HepG2 (cell line): ENCODE measurements around the gene FBXW2. TPM values are rescaled to one million over a fixed set of nuclear protein-coding genes. Genes with fewer than 3 reads are reported as not detected.

Experiments used
- BRCA1 ChIP-seq: sonication (generic); formaldehyde crosslinking; IDR thresholded peaks from 2 replicates; pipeline ENCODE4 v1.4.0; 2020; ENCODE audit warnings: missing genetic modification reagents
- CENPT ChIP-seq: sonication (generic); formaldehyde crosslinking; IDR thresholded peaks from 2 replicates; pipeline ENCODE4 v1.8.0; 2022; ENCODE audit warnings: low read depth, mild to moderate bottlenecking, moderate library complexity, missing genetic modification reagents
- GABPA ChIP-seq, 2 experiments: IDR thresholded peaks; 2 replicates each; pipeline ENCODE4 v1.6.1; 2011 to 2016; ENCODE audit warnings: low read depth in 2 of 2, low read length in 1 of 2, missing biosample characterization in 1 of 2, missing genetic modification characterization in 1 of 2
- HNF4G ChIP-seq, 2 experiments: sonication (generic) in 1 of 2; formaldehyde crosslinking in 1 of 2; IDR thresholded peaks; 2 replicates each; pipeline versions ENCODE4 v1.4.0 to v1.6.1; 2011 to 2020; ENCODE audit warnings: borderline replicate concordance in 2 of 2, low read depth in 2 of 2, mild to moderate bottlenecking in 2 of 2, low read length in 1 of 2, missing genetic modification reagents in 1 of 2, moderate library complexity in 1 of 2
- HNRNPK ChIP-seq: fragments of 200-400 bp; formaldehyde crosslinking; IDR thresholded peaks from 2 replicates; pipeline ENCODE4 v1.6.1; 2018; ENCODE audit warnings: low read length, low read depth, moderate library complexity, mild to moderate bottlenecking; ENCODE audit not compliant: poor library complexity, severe bottlenecking
- HOXA9 ChIP-seq: sonication (generic); formaldehyde crosslinking; IDR thresholded peaks from 2 replicates; pipeline ENCODE4 v1.8.1; 2022; ENCODE audit warnings: missing genetic modification reagents, mild to moderate bottlenecking, moderate library complexity, borderline replicate concordance
- IRX3 ChIP-seq: sonication (generic); formaldehyde crosslinking; IDR thresholded peaks from 2 replicates; pipeline ENCODE4 v1.8.1; 2023; ENCODE audit warnings: mild to moderate bottlenecking, low read depth, missing genetic modification reagents, borderline replicate concordance
- JARID2 ChIP-seq: sonication (generic); formaldehyde crosslinking; IDR thresholded peaks from 2 replicates; pipeline ENCODE4 v1.8.1; 2023; ENCODE audit warnings: missing genetic modification reagents, inconsistent platforms; ENCODE audit not compliant: insufficient replicate concordance
- KAT8 ChIP-seq: IDR thresholded peaks from 2 replicates; pipeline ENCODE4 v1.6.1; 2016; ENCODE audit warnings: missing genetic modification reagents, missing compliant biosample characterization
- KDM1A ChIP-seq: IDR thresholded peaks from 2 replicates; pipeline ENCODE4 v1.6.1; 2016; ENCODE audit warnings: missing compliant biosample characterization
- KLF6 ChIP-seq: IDR thresholded peaks from 2 replicates; pipeline ENCODE4 v1.8.0; 2016; ENCODE audit warnings: missing biosample characterization, missing genetic modification reagents
- PCBP1 ChIP-seq: fragments of 200-400 bp; formaldehyde crosslinking; IDR thresholded peaks from 2 replicates; pipeline ENCODE4 v1.6.1; 2017; ENCODE audit warnings: mild to moderate bottlenecking, low read depth, low read length, borderline replicate concordance
- RBFOX2 ChIP-seq: fragments of 200-400 bp; formaldehyde crosslinking; IDR thresholded peaks from 2 replicates; pipeline ENCODE4 v1.6.1; 2017; ENCODE audit warnings: low read depth, mild to moderate bottlenecking, low read length
- SAP130 ChIP-seq: IDR thresholded peaks from 2 replicates; pipeline ENCODE4 v1.6.1; 2016; ENCODE audit warnings: low read depth
- TMF1 ChIP-seq: sonication (generic); formaldehyde crosslinking; IDR thresholded peaks from 2 replicates; pipeline ENCODE4 v1.8.1; 2022; ENCODE audit warnings: low read depth, missing genetic modification reagents
- ZNF282 ChIP-seq: fragments of 450-650 bp; IDR thresholded peaks from 2 replicates; pipeline ENCODE4 v1.6.1; 2018; ENCODE audit not compliant: partially characterized antibody
- ZNF501 ChIP-seq: sonication (generic); formaldehyde crosslinking; IDR thresholded peaks from 2 replicates; pipeline ENCODE4 v1.5.1; 2020; ENCODE audit warnings: mild to moderate bottlenecking, moderate library complexity, missing genetic modification reagents
- ZNF616 ChIP-seq: sonication (generic); formaldehyde crosslinking; IDR thresholded peaks from 2 replicates; pipeline ENCODE4 v1.5.0; 2020; ENCODE audit warnings: low read depth, mild to moderate bottlenecking, missing genetic modification reagents
- ZNF792 ChIP-seq: IDR thresholded peaks from 2 replicates; pipeline ENCODE4 v1.6.1; 2016
- ZZZ3 ChIP-seq: sonication (generic); formaldehyde crosslinking; IDR thresholded peaks from 2 replicates; pipeline ENCODE4 v1.4.0; 2020; ENCODE audit warnings: missing genetic modification reagents, mild to moderate bottlenecking, borderline replicate concordance
- polyA plus RNA-seq, 8 experiments: library from polyadenylated mRNA; depleted of rRNA in 3 of 8; stranded (reverse) in 7 of 8; unstranded in 1 of 8; fragments of >200 nt; fragmentation: Illumina TruSeq in 4 of 8; extraction: Trizol in 4 of 8; gene quantifications; 2 replicates each; pipeline versions ENCODE4 v1.2.1 to v1.2.3, GENCODE V29; 2011 to 2016; ENCODE audit warnings: low read depth in 4 of 8, missing spikeins in 1 of 8, mixed read lengths in 1 of 8; ENCODE audit not compliant: insufficient read depth in 1 of 8
- total RNA-seq, 5 experiments: library from RNA; depleted of rRNA; stranded (reverse); fragments of >200 nt; fragmentation: Illumina TruSeq; extraction: Trizol; gene quantifications; 2 replicates each; pipeline ENCODE4 v1.2.3, GENCODE V29; 2016; ENCODE audit warnings: low read depth in 1 of 5
- TF ChIP-seq, protein P1 (sequence below): sonication (generic); formaldehyde crosslinking; IDR thresholded peaks from 2 replicates; pipeline ENCODE4 v1.8.0; 2022; ENCODE audit warnings: missing genetic modification reagents, mild to moderate bottlenecking, inconsistent platforms, borderline replicate concordance
- TF ChIP-seq, protein P2 (sequence below): sonication (generic); formaldehyde crosslinking; IDR thresholded peaks from 2 replicates; pipeline ENCODE4 v1.5.1; 2020; ENCODE audit warnings: mild to moderate bottlenecking, missing genetic modification reagents, borderline replicate concordance
- TF ChIP-seq, protein P3 (sequence below): sonication (generic); formaldehyde crosslinking; IDR thresholded peaks from 2 replicates; pipeline ENCODE4 v1.8.0; 2022; ENCODE audit warnings: mild to moderate bottlenecking, missing genetic modification reagents, borderline replicate concordance
- TF ChIP-seq, protein P4 (sequence below): sonication (generic); formaldehyde crosslinking; IDR thresholded peaks from 2 replicates; pipeline ENCODE4 v1.5.0; 2020; ENCODE audit warnings: mild to moderate bottlenecking, missing genetic modification reagents

The FBXW2 gene
- total and polyA plus RNA-seq, 2 of the 13 experiments (the other 11 are each of a cell fraction or from before 2014, with no cell fraction given), result 35.4 to 43.1 TPM

GRCh38 chr9:120778758-120779157, 14.5 kb downstream of the FBXW2 start (continued):
- TF ChIP-seq, protein P1, sequence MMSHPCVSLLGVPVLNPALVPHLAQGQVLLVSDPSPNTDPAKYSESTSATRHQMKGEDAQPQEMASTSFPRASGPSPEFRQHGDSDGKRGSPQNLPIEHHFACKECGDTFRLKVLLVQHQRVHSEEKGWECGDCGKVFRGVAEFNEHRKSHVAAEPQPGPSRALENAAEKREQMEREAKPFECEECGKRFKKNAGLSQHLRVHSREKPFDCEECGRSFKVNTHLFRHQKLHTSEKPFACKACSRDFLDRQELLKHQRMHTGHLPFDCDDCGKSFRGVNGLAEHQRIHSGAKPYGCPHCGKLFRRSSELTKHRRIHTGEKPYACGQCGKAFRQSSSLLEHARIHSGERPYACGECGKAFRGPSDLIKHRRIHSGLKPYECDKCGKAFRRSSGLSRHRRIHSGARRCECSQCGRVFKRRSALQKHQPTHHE, result no peak
- no peak for TF ChIP-seq KLF6 (CRISPR knock-in tag)
- TF ChIP-seq, protein P2, sequence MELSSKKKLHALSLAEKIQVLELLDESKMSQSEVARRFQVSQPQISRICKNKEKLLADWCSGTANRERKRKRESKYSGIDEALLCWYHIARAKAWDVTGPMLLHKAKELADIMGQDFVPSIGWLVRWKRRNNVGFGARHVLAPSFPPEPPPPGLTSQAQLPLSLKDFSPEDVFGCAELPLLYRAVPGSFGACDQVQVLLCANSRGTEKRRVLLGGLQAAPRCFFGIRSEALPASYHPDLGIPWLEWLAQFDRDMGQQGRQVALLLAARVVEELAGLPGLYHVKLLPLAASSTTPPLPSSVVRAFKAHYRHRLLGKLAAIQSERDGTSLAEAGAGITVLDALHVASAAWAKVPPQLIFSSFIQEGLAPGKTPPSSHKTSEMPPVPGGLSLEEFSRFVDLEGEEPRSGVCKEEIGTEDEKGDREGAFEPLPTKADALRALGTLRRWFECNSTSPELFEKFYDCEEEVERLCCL (CRISPR knock-in tag), result no peak
- no peak for TF ChIP-seq ZNF282
- peak; percentile 70; the same call in 1 of the 2 replicates for TF ChIP-seq KAT8
- no peak for TF ChIP-seq GABPA (IDR thresholded peaks at IDR 0.05; ENCODE audit: low read depth, low read length)
- peak; percentile 15; the same call in 1 of the 2 replicates for TF ChIP-seq GABPA (CRISPR knock-in tag; IDR thresholded peaks at IDR 0.05; ENCODE audit: low read depth)
- TF ChIP-seq ZNF792, result 0 out of 2 replicates have a peak, but pooled peaks have one; percentile 28
- no peak for TF ChIP-seq CENPT (CRISPR knock-in tag)
- TF ChIP-seq, protein P3, sequence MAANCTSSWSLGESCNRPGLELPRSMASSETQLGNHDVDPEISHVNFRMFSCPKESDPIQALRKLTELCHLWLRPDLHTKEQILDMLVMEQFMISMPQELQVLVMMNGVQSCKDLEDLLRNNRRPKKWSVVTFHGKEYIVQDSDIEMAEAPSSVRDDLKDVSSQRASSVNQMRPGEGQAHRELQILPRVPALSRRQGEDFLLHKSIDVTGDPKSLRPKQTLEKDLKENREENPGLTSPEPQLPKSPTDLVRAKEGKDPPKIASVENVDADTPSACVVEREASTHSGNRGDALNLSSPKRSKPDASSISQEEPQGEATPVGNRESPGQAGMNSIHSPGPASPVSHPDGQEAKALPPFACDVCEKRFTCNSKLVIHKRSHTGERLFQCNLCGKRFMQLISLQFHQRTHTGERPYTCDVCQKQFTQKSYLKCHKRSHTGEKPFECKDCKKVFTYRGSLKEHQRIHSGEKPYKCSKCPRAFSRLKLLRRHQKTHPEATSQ (CRISPR knock-in tag), result no peak
- no peak for TF ChIP-seq ZNF501
- TF ChIP-seq TMF1, result no peak
- no peak for TF ChIP-seq HOXA9 (CRISPR knock-in tag)
- TF ChIP-seq RBFOX2, result no peak
- peak; percentile 84 for TF ChIP-seq SAP130 (CRISPR knock-in tag)
- TF ChIP-seq, protein P4, sequence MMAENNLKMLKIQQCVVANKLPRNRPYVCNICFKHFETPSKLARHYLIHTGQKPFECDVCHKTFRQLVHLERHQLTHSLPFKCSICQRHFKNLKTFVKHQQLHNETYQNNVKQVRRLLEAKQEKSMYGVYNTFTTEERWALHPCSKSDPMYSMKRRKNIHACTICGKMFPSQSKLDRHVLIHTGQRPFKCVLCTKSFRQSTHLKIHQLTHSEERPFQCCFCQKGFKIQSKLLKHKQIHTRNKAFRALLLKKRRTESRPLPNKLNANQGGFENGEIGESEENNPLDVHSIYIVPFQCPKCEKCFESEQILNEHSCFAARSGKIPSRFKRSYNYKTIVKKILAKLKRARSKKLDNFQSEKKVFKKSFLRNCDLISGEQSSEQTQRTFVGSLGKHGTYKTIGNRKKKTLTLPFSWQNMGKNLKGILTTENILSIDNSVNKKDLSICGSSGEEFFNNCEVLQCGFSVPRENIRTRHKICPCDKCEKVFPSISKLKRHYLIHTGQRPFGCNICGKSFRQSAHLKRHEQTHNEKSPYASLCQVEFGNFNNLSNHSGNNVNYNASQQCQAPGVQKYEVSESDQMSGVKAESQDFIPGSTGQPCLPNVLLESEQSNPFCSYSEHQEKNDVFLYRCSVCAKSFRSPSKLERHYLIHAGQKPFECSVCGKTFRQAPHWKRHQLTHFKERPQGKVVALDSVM (CRISPR knock-in tag), result peak; percentile 27; the same call in 1 of the 2 replicates
- TF ChIP-seq PCBP1, result no peak
- TF ChIP-seq HNRNPK, result no peak
- TF ChIP-seq ZZZ3 (CRISPR knock-in tag), result no peak
- no peak for TF ChIP-seq JARID2 (CRISPR knock-in tag)
- no peak for TF ChIP-seq IRX3
- peak; percentile 26; the same call in 1 of the 2 replicates for TF ChIP-seq KDM1A
- TF ChIP-seq ZNF616 (CRISPR knock-in tag), result no peak
- TF ChIP-seq BRCA1 (CRISPR knock-in tag), result no peak
- TF ChIP-seq HNF4G (IDR thresholded peaks at IDR 0.05; ENCODE audit: borderline replicate concordance, low read depth, low read length), result no peak
- no peak for TF ChIP-seq HNF4G (CRISPR knock-in tag; IDR thresholded peaks at IDR 0.05; ENCODE audit: borderline replicate concordance, low read depth)
